ENCODE results near the gene FBXL2. TPM values are rescaled to one million over a fixed set of nuclear protein-coding genes. Genes with fewer than 3 reads are reported as not detected.

Gene FBXL2
- total and polyA plus RNA-seq, 4 donors, result 2.4 to 28.7 (median 6.5) TPM

- Histone ChIP-seq H3K27ac (ENCODE audit: low read depth in 1 of 2, low read length in 1 of 2) (no peak overlapping the region), H3K4me1 (ENCODE audit: control insufficient read depth in 5 of 5, insufficient read depth in 5 of 5, low read length in 5 of 5) (peaks cover 0 to 8% (median 0%) of the 10 kb centered on the region in 5 donors), H3K27me3 (ENCODE audit: control insufficient read depth in 3 of 3, insufficient read depth in 3 of 3, low read length in 2 of 3) (no peaks in the 10 kb centered on the region), H3K9me3 (ENCODE audit: control insufficient read depth in 4 of 4, insufficient read depth in 3 of 4, low read length in 3 of 4) (peaks cover 0 to 6% (median 0%) of the 10 kb centered on the region in 4 donors), H3K36me3 (ENCODE audit: control insufficient read depth in 4 of 4, insufficient read depth in 4 of 4, low read length in 4 of 4) (no peaks in the 10 kb centered on the region), H3K9ac (ENCODE audit: insufficient read depth in 1 of 2, low read length in 2 of 2) (no peak overlapping the region), H3K4me3 (no peak overlapping the region)
- no peak for TF ChIP-seq CTCF (IDR thresholded peaks at IDR 0.05; ENCODE audit: control extremely low read depth, extremely low read depth)
- 82 to 85% methylated on average over 3 of the region's 3 CpGs for WGBS, 2 donors
- ATAC-seq (ENCODE audit: insufficient read depth, low FRiP score), result no peak
- no peak for DNase-seq
Measured at GRCh38 chr3:33273628-33274027, 3.6 kb upstream of the FBXL2 start.

GRCh38 chr3:33278163-33278562 is 921 bp downstream of the FBXL2 start:
- H3K27ac ChIP-seq (ENCODE audit: low read depth in 1 of 2, low read length in 1 of 2), result no peak overlapping the region
- H3K9me3 ChIP-seq (ENCODE audit: control insufficient read depth in 4 of 4, insufficient read depth in 3 of 4, low read length in 3 of 4), result no peaks in the 10 kb centered on the region
- no peak overlapping the region for H3K4me3 ChIP-seq
- no peak for ATAC-seq (ENCODE audit: insufficient read depth, low FRiP score)
- H3K9ac ChIP-seq (ENCODE audit: insufficient read depth in 1 of 2, low read length in 2 of 2), result peak overlapping the region; percentile 16 to 59
- 27 to 38% methylated on average over 11 of the region's 11 CpGs for WGBS, 2 donors
- no peak for TF ChIP-seq CTCF (IDR thresholded peaks at IDR 0.05; ENCODE audit: control extremely low read depth, extremely low read depth)
- peaks cover 0 to 10% (median 0%) of the 10 kb centered on the region in 5 donors for H3K4me1 ChIP-seq (ENCODE audit: control insufficient read depth in 5 of 5, insufficient read depth in 5 of 5, low read length in 5 of 5)
- H3K36me3 ChIP-seq (ENCODE audit: control insufficient read depth in 4 of 4, insufficient read depth in 4 of 4, low read length in 4 of 4), result no peaks in the 10 kb centered on the region
- H3K27me3 ChIP-seq (ENCODE audit: control insufficient read depth in 3 of 3, insufficient read depth in 3 of 3, low read length in 2 of 3), result no peaks in the 10 kb centered on the region
- DNase-seq, result peak; percentile 27 to 56 (median 47)

GRCh38 chr3:33287672-33288282 is 10.5 kb downstream of the FBXL2 start:
- no peaks in the 10 kb centered on the region for H3K36me3 ChIP-seq (ENCODE audit: control insufficient read depth in 4 of 4, insufficient read depth in 4 of 4, low read length in 4 of 4)
- H3K4me3 ChIP-seq, result no peak overlapping the region
- no peak for DNase-seq
- H3K9ac ChIP-seq (ENCODE audit: insufficient read depth in 1 of 2, low read length in 2 of 2), result no peak overlapping the region
- H3K27me3 ChIP-seq (ENCODE audit: control insufficient read depth in 3 of 3, insufficient read depth in 3 of 3, low read length in 2 of 3), result no peaks in the 10 kb centered on the region
- peaks cover 0 to 10% (median 3%) of the 10 kb centered on the region in 4 donors for H3K9me3 ChIP-seq (ENCODE audit: control insufficient read depth in 4 of 4, insufficient read depth in 3 of 4, low read length in 3 of 4)
- ATAC-seq (ENCODE audit: insufficient read depth, low FRiP score), result no peak
- TF ChIP-seq CTCF (IDR thresholded peaks at IDR 0.05; ENCODE audit: control extremely low read depth, extremely low read depth), result no peak
- WGBS, 2 donors, result 91 to 96% methylated on average over 1 of the region's 1 CpG
- H3K4me1 ChIP-seq (ENCODE audit: control insufficient read depth in 5 of 5, insufficient read depth in 5 of 5, low read length in 5 of 5), result no peaks in the 10 kb centered on the region
- no peak overlapping the region for H3K27ac ChIP-seq (ENCODE audit: low read depth in 1 of 2, low read length in 1 of 2)
